HG03196 (cell line): ENCODE results near the gene AGL.
A peak's percentile ranks its signal among the peaks of the same experiment; 100 is the strongest.
"Not testable (repeated sequence)": the region's sequence is repeated elsewhere in the genome, so short reads cannot be mapped to it uniquely, and the experiment has no call there.

Experiments used
- ATAC-seq: cut with Tn5 transposase; IDR thresholded peaks from one replicate; pipeline ENCODE4 v1.9.1; 2021; ENCODE audit not compliant: unreplicated experiment

The AGL gene

GRCh38 chr1:99936071-99936470 is 85.9 kb downstream of the AGL start:
- no peak for ATAC-seq

GRCh38 chr1:99942723-99943122 is 92.6 kb downstream of the AGL start:
- ATAC-seq: no peak

DNA sequence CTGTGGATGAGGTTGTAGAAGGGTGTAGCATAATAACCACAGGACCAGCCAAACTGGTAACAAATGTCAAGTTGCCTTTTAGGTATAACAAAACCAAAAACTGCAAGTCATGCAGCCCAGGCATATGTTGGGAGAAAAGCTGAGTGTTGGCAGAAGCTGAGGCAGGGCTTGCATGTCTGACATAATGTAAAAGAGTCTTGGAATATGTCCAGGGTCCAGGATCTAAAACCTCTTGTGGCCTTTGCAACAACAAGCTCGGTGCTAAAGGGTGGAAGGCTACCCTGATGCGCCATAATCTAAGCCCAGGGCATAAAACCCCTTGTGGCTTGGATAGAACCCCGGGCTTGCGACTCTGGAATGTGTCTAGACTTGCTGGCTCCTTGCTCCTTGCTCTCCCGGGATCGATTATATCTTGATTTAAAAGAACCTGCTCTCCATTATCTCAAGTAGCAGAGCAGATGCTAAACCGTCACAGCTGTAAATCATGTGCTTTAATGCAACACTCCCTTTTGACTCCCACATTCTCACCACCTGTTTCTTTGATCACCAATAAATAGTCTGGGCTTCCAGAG is 93.1 kb downstream of the AGL start:
- no peak for ATAC-seq

GRCh38 chr1:99944192-99944591 is 94.0 kb downstream of the AGL start:
- ATAC-seq: no peak

DNA sequence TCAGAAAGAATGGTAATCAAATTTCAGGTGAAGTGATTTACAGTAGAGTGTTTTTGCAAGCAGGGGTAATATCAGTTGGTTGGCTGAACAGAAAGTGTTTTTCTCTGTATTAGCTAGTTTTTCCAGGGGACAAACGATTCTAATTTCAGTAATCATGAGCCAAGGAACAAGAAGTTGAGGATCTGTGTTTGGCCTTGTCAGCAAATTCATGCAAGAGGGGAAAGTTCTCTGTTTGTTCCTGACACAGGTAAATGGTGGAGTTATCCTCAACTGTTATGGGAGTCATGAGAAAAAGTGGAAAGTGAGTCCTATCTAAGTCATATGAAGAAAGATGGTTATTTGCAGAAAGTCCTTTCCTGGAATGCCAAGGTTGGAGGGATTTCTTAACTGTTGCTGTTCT is 95.0 kb downstream of the AGL start:
- no peak for ATAC-seq

DNA sequence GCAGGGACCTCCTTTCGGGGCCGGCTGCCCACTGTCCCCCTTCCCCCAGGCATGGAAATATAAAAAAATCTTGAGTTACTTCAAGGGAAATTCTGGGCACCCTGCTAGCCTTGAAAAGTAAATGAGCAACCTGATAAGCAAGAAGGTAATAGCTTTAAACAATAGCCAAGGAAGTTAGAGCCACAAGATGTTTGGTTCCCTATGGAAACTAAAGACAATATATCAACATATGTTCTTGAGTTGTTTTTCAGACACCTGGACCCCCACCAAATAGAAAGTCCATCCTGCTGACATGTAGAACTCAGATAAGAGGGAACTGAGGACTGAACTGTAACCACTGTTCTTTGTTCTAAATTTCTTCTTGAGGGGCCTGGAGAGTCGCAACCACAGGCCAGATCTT is 100.3 kb downstream of the AGL start:
- ATAC-seq: no peak

- no peak for ATAC-seq
Measured at GRCh38 chr1:99952522-99952921, 102.4 kb downstream of the AGL start.

DNA sequence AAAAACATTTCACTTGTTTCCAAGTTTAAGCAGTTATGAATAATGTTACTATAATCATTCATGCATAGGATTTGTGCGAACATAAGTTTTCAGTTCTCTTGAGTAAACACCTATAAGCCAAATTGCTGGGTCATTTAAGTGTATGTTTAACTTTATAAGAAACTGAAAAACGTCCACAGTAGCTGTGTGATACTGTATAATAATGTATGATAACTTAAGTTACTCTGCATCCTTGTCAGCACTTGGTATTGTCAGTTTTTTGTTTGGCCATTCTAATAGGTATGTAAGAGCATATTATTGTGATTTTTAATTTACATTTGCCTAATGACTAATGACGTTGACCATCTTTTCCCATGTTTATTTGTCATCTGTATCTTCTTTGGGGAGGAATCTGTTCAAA is 105.2 kb downstream of the AGL start:
- ATAC-seq: no peak

GRCh38 chr1:99956755-99957154 is 106.6 kb downstream of the AGL start:
- ATAC-seq: no peak

- ATAC-seq: no peak
Measured at GRCh38 chr1:99957818-99958217, 107.7 kb downstream of the AGL start.

DNA sequence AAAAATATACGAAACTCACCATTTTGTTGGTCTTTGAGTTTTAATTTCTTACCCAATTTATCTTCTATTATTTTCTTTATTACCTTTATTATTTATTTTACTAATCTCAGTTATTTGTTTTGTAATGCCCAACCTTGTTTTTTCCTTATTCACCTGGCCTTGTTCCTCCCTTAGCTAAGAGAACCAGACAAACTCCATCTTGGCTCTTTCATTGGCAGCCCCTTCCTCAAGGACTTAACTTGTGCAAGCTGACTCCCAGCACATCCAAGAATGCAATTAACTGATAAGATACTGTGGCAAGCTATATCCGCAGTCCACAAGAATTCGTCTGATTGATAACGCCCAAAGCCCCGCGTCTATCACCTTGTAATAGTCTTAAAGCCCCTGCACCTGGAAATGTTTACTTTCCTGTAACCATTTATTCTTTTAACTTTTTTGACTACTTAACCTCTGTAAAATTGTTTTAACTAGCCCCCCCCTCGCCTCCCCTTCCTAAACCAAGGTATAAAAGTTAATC is 109.1 kb downstream of the AGL start:
- not testable (repeated sequence) for ATAC-seq

DNA sequence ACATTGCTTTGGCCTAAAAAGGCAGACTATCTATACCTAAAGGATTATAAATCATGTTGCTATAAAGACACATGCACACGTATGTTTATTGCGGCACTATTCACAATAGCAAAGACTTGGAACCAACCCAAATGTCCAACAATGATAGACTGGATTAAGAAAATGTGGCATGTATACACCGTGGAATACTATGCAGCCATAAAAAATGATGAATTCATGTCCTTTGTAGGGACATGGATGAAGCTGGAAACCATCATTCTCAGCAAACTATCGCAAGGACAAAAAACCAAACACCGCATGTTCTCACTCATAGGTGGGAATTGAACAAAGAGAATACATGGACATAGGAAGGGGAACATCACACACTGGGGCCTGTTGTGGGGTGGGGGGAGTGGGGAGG is 110.1 kb downstream of the AGL start:
- not testable (repeated sequence) for ATAC-seq

GRCh38 chr1:99963041-99963795 is 113.1 kb downstream of the AGL start:
- ATAC-seq: no peak

DNA sequence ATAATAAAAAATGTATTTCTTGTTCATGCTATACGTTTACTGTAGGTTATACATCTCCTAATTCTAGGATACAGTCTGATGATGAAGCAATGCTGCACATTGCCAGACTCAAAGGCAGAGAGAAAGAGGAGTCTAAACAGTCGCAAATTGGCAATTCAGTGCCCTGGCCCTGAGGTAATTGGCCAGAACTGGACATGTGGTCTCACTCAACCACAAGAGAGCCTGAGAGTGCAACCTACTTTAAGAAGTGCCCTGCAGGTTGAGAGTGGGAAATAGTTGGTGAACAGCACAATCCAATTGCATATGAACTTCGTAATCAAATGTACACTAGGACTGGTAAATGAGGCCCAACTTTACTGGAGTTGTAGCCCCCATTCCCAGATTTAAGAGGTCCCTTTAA is 114.6 kb downstream of the AGL start:
- no peak for ATAC-seq

GRCh38 chr1:99965646-99966375 is 115.7 kb downstream of the AGL start:
- no peak for ATAC-seq

GRCh38 chr1:99968214-99968613 is 118.1 kb downstream of the AGL start:
- no peak for ATAC-seq

- peak; percentile 12 for ATAC-seq
Measured at GRCh38 chr1:99969260-99969728, 119.1 kb downstream of the AGL start.

DNA sequence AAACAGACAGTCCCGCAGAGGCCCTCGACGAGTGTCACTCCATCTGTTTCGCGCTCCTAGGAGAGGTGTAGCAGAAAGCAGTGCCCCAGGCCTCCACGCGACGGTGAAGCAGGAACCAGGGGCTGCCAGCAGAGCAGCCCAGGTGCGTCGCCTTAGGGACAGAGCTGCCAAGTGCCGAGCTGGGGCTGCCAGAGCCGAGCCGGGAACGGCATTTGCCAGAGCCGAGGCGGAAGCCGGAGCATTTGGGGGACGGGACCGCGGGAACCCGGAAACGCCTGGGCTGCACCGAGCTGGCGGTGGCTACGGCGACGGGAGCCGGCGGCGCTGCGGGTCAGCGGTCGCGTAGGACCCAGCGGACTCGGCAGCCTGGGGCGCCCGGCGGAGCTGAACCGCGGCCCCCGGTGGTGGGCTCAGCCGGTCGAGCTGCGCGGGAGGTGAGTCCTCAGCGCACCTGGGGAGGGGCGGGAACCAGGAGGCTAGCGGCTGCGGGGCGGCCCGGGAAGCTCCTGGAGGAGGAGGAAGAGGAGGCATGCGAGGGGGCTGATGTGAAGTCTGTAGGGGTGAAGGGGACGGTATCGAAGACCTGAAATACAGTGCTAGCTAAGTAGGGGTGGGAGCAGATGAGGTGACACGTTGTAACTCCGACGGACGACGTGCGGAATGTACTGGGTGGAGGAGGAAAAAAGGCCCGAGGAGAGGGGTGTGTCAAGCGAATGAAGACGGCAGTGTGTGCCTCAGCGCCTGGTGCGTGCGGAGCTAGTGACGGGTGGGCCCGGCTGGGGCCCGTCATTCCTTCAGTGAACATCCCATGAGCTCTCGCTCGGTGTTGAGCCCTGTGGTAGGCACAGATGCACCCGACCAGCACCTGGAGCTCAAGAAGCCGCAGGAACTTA is 119.8 kb downstream of the AGL start, which contains the start of gene SLC35A3:
SLC35A3 (plus strand) TSS at position 268 of the 893 bp plus-strand sequence. CDS start 23,559 bp downstream, outside the sequence.
- peak; percentile 95 for ATAC-seq

DNA sequence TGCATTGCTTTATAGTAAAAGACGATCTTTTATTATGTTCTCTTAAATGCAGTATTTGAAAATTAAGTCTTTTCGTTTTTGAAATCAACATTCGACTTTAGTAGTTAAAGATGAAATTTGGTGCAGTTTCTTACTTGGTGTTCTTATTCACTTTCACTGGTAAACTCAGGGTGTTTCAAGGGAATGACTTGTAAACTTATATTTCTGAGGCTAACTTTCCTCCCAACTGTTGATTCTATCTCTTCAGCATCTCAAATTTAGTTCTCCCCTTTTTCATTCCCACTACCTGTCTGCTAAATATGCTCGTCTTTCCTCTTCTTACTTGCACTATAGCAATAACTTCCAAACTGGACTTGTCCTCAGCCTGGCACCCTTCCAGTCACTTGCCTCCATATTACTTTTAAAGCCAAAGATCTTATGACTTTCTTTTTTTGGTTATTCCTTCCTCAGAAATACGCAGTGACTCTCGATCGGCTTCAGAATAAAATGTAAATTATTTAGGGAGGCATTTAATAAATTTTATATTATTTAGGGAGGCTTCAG is 120.6 kb downstream of the AGL start:
- no peak for ATAC-seq

- ATAC-seq: not testable (repeated sequence)
Measured at GRCh38 chr1:99972066-99972465, 121.9 kb downstream of the AGL start.
